ENCODE measurements around the gene GALNT6. TPM values are rescaled to one million over a fixed set of nuclear protein-coding genes. Genes with fewer than 3 reads are reported as not detected.

Gene GALNT6
- total and polyA plus RNA-seq, 2 donors (not counting 3 experiments of a cell fraction or from before 2014, with no cell fraction given): 18.7 to 39.2 TPM

GRCh38 chr12:51401486-51401885, 10.3 kb upstream of the GALNT6 start:
- Histone ChIP-seq H4K20me1 (replicated peaks; ENCODE audit: control insufficient read depth, extremely low read depth, insufficient read depth, low read length) (no peaks in the 10 kb centered on the region), H3K79me2 (ENCODE audit: control insufficient read depth, insufficient read depth, low read length) (no peaks in the 10 kb centered on the region), H3K27me3 (ENCODE audit: control insufficient read depth in 2 of 2, insufficient read depth in 2 of 2, low read length in 2 of 2) (no peaks in the 10 kb centered on the region), H3K36me3 (ENCODE audit: control insufficient read depth in 2 of 2, extremely low read depth in 1 of 2, insufficient read depth in 2 of 2, low read length in 2 of 2) (no peaks in the 10 kb centered on the region), H3K27ac (ENCODE audit: insufficient read depth, low read depth, low read length) (no peak overlapping the region), H3K9ac (replicated peaks; ENCODE audit: extremely low read depth, insufficient read depth, low read length) (no peak overlapping the region), H3K4me3 (replicated peaks in 1 of 3; ENCODE audit: insufficient read depth in 1 of 3, low read depth in 1 of 3, low read length in 3 of 3) (no peak overlapping the region), H3K4me2 (ENCODE audit: insufficient read depth, low read length) (no peak overlapping the region), H3K4me1 (ENCODE audit: control insufficient read depth, extremely low read depth, insufficient read depth, low read length) (no peaks in the 10 kb centered on the region), H3K9me3 (replicated peaks; ENCODE audit: control insufficient read depth, insufficient read depth, low read length) (no peaks in the 10 kb centered on the region), H2AFZ (ENCODE audit: low read depth, low read length) (no peak overlapping the region), H3K9me1 (replicated peaks; ENCODE audit: control insufficient read depth, extremely low read depth, insufficient read depth, low read length) (no peaks in the 10 kb centered on the region)
- ChIA-PET POLR2A (no interaction called here), CTCF (interaction anchor here (1.2 kb wide), 1 partner anchor 20 kb away, joined by 3 read pairs; no protein-coding TSS in a partner anchor)
- intact Hi-C loops (cut with micrococcal nuclease) (no loop called here), dilution Hi-C loops (cut with MboI; ENCODE audit: extremely low pct_ligation_motif_present, low sequenced_read_pairs) (no loop called here)
- no TSS peak for BruUV-seq (replicated peaks)
- FAIRE-seq: no peak
- DNase-seq (ENCODE audit: low read depth, low spot score): no peak
- TF ChIP-seq POLR2AphosphoS5 (IDR thresholded peaks at IDR 0.05; ENCODE audit: insufficient read depth, low read depth, low read length) (no peak), FOS (IDR thresholded peaks at IDR 0.05; ENCODE audit: borderline replicate concordance, insufficient read depth, low read length) (no peak), CTCF (IDR thresholded peaks at IDR 0.05; ENCODE audit: extremely low read depth in 1 of 2, insufficient read depth in 1 of 2, low read depth in 1 of 2, low read length in 2 of 2) (no peak), GATA2 (IDR thresholded peaks at IDR 0.05; ENCODE audit: insufficient read depth, insufficient read length, low read depth, low read length) (no peak)
- TF ChIP-seq, protein P1, sequence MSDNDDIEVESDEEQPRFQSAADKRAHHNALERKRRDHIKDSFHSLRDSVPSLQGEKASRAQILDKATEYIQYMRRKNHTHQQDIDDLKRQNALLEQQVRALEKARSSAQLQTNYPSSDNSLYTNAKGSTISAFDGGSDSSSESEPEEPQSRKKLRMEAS (IDR thresholded peaks at IDR 0.05; ENCODE audit: insufficient read depth, insufficient read length): no peak

DNA sequence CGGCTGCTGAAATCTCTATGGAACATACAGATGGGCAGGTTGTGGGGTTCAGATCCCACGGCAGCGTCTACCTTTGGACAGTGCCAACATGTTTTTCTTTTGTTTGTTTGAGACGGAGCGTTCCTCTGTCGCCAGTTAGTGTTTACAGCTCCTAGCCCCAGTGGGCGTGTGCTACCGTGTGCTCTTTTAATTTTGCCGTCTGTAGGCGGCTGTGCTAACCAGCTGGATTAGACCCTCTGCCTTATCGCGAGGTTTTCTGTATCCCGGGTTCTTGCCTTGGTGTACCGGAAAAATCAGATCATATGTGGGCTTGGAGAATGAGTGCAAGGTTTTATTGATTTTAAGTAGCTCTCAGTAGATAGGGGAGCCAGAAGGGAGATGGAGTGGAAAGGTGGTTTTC, 9.8 kb upstream of the GALNT6 start:
- Histone ChIP-seq H3K4me3 (replicated peaks in 1 of 3; ENCODE audit: insufficient read depth in 1 of 3, low read depth in 1 of 3, low read length in 3 of 3) (no peak overlapping the region), H3K4me1 (ENCODE audit: control insufficient read depth, extremely low read depth, insufficient read depth, low read length) (peaks cover under 1% of the 10 kb centered on the region), H3K9me1 (replicated peaks; ENCODE audit: control insufficient read depth, extremely low read depth, insufficient read depth, low read length) (no peaks in the 10 kb centered on the region), H3K4me2 (ENCODE audit: insufficient read depth, low read length) (no peak overlapping the region), H2AFZ (ENCODE audit: low read depth, low read length) (no peak overlapping the region), H3K27ac (ENCODE audit: insufficient read depth, low read depth, low read length) (no peak overlapping the region), H4K20me1 (replicated peaks; ENCODE audit: control insufficient read depth, extremely low read depth, insufficient read depth, low read length) (no peaks in the 10 kb centered on the region), H3K36me3 (ENCODE audit: control insufficient read depth in 2 of 2, extremely low read depth in 1 of 2, insufficient read depth in 2 of 2, low read length in 2 of 2) (no peaks in the 10 kb centered on the region), H3K79me2 (ENCODE audit: control insufficient read depth, insufficient read depth, low read length) (no peaks in the 10 kb centered on the region), H3K9ac (replicated peaks; ENCODE audit: extremely low read depth, insufficient read depth, low read length) (no peak overlapping the region), H3K27me3 (ENCODE audit: control insufficient read depth in 2 of 2, insufficient read depth in 2 of 2, low read length in 2 of 2) (no peaks in the 10 kb centered on the region), H3K9me3 (replicated peaks; ENCODE audit: control insufficient read depth, insufficient read depth, low read length) (no peaks in the 10 kb centered on the region)
- ChIA-PET CTCF (no interaction called here), POLR2A (no interaction called here)
- intact Hi-C loops (cut with micrococcal nuclease): no loop called here
- dilution Hi-C loops (cut with MboI; ENCODE audit: extremely low pct_ligation_motif_present, low sequenced_read_pairs): no loop called here
- TF ChIP-seq POLR2A (IDR thresholded peaks at IDR 0.05; ENCODE audit: low read depth, low read length) (no peak), MYC (IDR thresholded peaks at IDR 0.05; ENCODE audit: low read depth, low read length) (no peak)
- BruUV-seq (replicated peaks): no TSS peak
- DNase-seq (ENCODE audit: low read depth, low spot score) (no peak), FAIRE-seq (no peak)
